ENCODE results near the gene DNMT3A. TPM values are rescaled to one million over a fixed set of nuclear protein-coding genes. Genes with fewer than 3 reads are reported as not detected.

DNMT3A gene
- total RNA-seq, 1 donor from 2014 or later, result 80.2 TPM

DNA sequence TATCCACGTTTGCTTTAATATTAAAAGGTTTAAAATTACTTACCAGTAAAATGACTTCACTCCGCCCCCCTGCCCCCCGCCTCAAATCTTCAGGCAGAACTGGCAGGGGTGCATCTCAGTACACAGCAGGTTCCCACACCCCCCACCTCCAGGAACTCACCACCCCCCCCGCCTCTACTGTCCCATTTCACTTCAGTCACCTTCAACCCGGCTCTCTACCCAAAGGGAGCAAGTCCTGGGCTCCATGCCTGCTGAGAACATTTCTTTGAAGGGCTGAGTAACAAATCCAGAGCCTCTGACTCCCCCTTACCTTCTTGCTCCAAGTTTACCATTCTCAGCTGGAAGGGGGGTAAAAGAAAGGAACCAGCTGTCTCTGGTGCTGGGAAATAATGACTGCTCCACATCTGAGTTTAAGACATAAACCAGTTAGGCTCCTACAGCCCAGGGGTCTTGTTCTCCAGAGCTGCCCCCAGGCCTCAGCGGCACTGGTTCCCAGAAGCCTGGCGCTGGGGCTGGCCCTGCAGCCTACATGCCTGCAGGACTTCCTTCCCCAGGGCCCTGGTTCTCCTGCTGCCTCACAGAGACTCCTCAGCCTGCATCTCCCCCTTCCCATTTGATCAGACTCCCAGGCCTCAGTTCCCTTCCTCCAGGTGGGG, 42.8 kb downstream of the DNMT3A start:
- no peak for DNase-seq (ENCODE audit: extremely low spot score, unreplicated experiment)
- Mint-ChIP-seq H3K36me3 (ENCODE audit: unreplicated experiment) (peaks cover 17% of the 10 kb centered on the region), H3K4me3 (ENCODE audit: unreplicated experiment) (no peak overlapping the region), H3K4me1 (ENCODE audit: unreplicated experiment) (peaks cover 20% of the 10 kb centered on the region), H3K27ac (ENCODE audit: unreplicated experiment) (no peak overlapping the region), H3K27me3 (ENCODE audit: unreplicated experiment) (no peaks in the 10 kb centered on the region), H3K9me3 (ENCODE audit: unreplicated experiment) (no peaks in the 10 kb centered on the region)
- TF ChIP-seq, protein P1, sequence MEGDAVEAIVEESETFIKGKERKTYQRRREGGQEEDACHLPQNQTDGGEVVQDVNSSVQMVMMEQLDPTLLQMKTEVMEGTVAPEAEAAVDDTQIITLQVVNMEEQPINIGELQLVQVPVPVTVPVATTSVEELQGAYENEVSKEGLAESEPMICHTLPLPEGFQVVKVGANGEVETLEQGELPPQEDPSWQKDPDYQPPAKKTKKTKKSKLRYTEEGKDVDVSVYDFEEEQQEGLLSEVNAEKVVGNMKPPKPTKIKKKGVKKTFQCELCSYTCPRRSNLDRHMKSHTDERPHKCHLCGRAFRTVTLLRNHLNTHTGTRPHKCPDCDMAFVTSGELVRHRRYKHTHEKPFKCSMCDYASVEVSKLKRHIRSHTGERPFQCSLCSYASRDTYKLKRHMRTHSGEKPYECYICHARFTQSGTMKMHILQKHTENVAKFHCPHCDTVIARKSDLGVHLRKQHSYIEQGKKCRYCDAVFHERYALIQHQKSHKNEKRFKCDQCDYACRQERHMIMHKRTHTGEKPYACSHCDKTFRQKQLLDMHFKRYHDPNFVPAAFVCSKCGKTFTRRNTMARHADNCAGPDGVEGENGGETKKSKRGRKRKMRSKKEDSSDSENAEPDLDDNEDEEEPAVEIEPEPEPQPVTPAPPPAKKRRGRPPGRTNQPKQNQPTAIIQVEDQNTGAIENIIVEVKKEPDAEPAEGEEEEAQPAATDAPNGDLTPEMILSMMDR (IDR thresholded peaks at IDR 0.05), result no peak

DNA sequence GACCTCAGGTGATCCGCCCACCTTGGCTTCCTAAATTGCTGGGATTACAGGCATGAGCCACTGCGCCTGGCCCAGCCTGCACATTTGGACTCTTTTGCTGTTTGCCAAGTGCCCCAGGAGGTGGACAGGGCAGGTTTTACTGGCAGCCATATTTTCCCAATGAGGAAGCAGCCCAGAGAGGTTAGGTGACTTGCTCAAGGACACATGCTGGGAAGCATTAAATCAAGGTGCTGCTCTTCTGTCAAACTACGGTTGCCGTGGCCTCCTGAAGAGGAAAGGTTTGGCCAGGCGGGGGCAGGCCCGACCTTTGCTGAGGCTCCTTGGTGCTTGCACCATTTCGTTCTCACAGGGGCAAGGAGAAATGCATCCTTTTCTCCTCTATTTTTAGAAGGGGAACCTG, 44.0 kb downstream of the DNMT3A start:
- TF ChIP-seq, protein P1 (IDR thresholded peaks at IDR 0.05), result no peak
- H3K36me3 Mint-ChIP-seq (ENCODE audit: unreplicated experiment), result peaks cover 17% of the 10 kb centered on the region
- peaks cover 24% of the 10 kb centered on the region for H3K4me1 Mint-ChIP-seq (ENCODE audit: unreplicated experiment)
- H3K27ac Mint-ChIP-seq (ENCODE audit: unreplicated experiment), result no peak overlapping the region
- H3K4me3 Mint-ChIP-seq (ENCODE audit: unreplicated experiment), result no peak overlapping the region
- no peaks in the 10 kb centered on the region for H3K9me3 Mint-ChIP-seq (ENCODE audit: unreplicated experiment)
- no peaks in the 10 kb centered on the region for H3K27me3 Mint-ChIP-seq (ENCODE audit: unreplicated experiment)
- DNase-seq (ENCODE audit: extremely low spot score, unreplicated experiment), result no peak

DNA sequence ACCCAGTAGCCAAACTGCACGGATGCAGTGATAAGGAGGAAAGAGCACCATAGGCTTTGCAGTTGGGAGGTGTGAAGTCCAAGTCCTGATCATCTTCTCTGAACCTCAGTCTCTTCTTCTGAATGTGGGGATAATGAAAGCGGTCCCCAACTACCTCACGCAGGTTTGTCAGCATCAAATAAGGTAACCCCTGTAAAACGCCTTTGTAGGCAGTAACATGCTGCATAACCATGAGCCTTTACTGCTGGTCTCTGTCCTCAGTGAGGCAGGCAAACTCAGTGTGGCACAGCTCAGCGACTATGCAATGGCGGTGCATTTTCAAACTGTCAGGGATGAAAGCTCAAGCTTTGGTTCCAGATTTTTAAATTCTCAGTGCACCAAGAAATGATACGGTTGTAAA, 46.1 kb downstream of the DNMT3A start:
- TF ChIP-seq, protein P1 (IDR thresholded peaks at IDR 0.05), result no peak
- Mint-ChIP-seq H3K27ac (ENCODE audit: unreplicated experiment) (peak overlapping the region; percentile 80), H3K9me3 (ENCODE audit: unreplicated experiment) (no peaks in the 10 kb centered on the region), H3K4me3 (ENCODE audit: unreplicated experiment) (peak overlapping the region; percentile 14), H3K4me1 (ENCODE audit: unreplicated experiment) (peaks cover 28% of the 10 kb centered on the region), H3K36me3 (ENCODE audit: unreplicated experiment) (peaks cover 14% of the 10 kb centered on the region), H3K27me3 (ENCODE audit: unreplicated experiment) (no peaks in the 10 kb centered on the region)
- no peak for DNase-seq (ENCODE audit: extremely low spot score, unreplicated experiment)

DNA sequence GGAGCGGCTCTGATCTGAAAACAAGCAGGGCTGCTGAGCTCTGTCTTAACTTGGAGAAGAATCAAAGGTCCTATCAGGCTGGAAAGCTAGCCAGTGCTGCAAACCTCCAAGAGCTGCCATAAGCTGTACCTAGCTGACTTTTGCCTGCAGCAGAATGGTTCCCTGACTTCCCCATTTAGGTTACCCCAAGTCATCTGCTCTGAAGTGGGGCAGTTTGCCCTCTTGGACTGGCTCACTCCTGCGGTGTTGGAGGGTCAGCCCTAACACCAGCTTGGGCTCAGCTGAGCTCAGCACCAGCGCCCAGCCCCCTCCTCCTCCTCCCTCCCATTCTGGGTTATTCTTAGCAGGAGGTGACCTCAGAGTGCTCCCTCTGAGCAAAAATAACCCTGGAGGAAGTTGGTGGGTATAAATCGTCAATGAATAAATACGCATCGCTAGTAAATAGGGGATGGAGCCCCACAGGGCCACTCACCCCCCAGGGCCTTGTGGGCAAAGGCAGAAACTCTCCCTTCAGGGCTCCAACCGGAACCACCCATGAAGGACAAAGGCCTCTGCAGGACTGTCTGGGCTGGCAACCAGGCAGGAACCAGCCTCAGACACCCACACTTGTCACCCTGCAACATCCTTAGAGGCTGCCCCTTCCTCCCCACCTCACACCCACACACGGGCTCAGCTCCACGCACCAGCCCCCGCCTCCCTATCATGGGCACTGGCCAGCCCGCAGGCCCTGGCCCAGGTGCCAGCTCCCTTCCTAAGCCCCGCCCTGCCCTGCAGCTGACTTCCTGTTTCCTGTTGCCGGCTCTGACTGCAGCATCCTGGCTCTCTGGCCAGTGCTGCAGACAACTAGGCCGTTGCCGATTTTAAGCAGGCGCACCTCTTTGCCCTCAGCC, 46.9 kb downstream of the DNMT3A start:
- Mint-ChIP-seq H3K4me1 (ENCODE audit: unreplicated experiment) (peaks cover 28% of the 10 kb centered on the region), H3K9me3 (ENCODE audit: unreplicated experiment) (no peaks in the 10 kb centered on the region), H3K27me3 (ENCODE audit: unreplicated experiment) (no peaks in the 10 kb centered on the region), H3K27ac (ENCODE audit: unreplicated experiment) (peak overlapping the region; percentile 80), H3K36me3 (ENCODE audit: unreplicated experiment) (peaks cover 12% of the 10 kb centered on the region), H3K4me3 (ENCODE audit: unreplicated experiment) (peak overlapping the region; percentile 14)
- no peak for DNase-seq (ENCODE audit: extremely low spot score, unreplicated experiment)
- TF ChIP-seq, protein P1 (IDR thresholded peaks at IDR 0.05), result no peak

DNA sequence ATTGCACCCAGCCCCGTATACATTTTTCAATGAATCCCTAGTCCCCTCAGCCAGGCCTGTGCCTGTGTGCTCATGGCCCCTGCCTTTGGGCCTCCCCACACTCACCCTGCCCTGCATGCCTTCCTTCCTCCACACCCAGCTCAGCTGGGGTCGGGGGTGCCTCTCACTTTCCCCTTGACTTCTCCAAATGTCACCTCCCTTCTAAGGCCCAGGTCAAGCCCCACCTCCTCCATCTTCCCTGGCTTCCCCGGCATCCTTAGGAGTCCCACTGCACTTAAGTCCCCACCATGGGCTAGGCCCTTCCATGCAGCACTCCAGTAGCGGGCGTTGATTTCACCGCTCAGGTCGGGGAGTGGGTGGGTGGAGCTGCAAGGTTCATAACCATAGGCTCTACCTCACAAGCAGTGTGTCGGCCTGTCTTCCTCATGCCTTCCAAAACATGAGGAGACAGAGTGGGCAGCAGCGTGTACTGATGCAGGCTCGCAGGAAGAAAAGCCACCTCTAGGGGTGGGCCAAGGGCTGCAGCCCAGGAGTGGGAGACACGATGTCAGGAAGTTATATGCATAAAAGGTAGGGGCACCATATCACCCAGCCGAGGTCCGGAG, 47.7 kb downstream of the DNMT3A start:
- TF ChIP-seq, protein P1 (IDR thresholded peaks at IDR 0.05), result no peak
- Mint-ChIP-seq H3K4me3 (ENCODE audit: unreplicated experiment) (no peak overlapping the region), H3K27ac (ENCODE audit: unreplicated experiment) (no peak overlapping the region), H3K4me1 (ENCODE audit: unreplicated experiment) (peaks cover 28% of the 10 kb centered on the region), H3K36me3 (ENCODE audit: unreplicated experiment) (peaks cover 10% of the 10 kb centered on the region), H3K9me3 (ENCODE audit: unreplicated experiment) (no peaks in the 10 kb centered on the region), H3K27me3 (ENCODE audit: unreplicated experiment) (no peaks in the 10 kb centered on the region)
- DNase-seq (ENCODE audit: extremely low spot score, unreplicated experiment), result no peak

Data from osteocyte (in vitro differentiated cells).